Measurements from ENCODE around the gene CAPN7. TPM values are rescaled to one million over a fixed set of nuclear protein-coding genes. Genes with fewer than 3 reads are reported as not detected.

The CAPN7 gene
- total RNA-seq, 1 donor from 2014 or later = 37.9 TPM

- Mint-ChIP-seq H3K4me3 (no peak overlapping the region), H3K27ac (no peak overlapping the region), H3K4me1 (ENCODE audit: unreplicated experiment) (no peaks in the 10 kb centered on the region), H3K27me3 (no peaks in the 10 kb centered on the region), H3K36me3 (peaks cover 30% of the 10 kb centered on the region), H3K9me3 (no peaks in the 10 kb centered on the region)
- TF ChIP-seq, protein P1, sequence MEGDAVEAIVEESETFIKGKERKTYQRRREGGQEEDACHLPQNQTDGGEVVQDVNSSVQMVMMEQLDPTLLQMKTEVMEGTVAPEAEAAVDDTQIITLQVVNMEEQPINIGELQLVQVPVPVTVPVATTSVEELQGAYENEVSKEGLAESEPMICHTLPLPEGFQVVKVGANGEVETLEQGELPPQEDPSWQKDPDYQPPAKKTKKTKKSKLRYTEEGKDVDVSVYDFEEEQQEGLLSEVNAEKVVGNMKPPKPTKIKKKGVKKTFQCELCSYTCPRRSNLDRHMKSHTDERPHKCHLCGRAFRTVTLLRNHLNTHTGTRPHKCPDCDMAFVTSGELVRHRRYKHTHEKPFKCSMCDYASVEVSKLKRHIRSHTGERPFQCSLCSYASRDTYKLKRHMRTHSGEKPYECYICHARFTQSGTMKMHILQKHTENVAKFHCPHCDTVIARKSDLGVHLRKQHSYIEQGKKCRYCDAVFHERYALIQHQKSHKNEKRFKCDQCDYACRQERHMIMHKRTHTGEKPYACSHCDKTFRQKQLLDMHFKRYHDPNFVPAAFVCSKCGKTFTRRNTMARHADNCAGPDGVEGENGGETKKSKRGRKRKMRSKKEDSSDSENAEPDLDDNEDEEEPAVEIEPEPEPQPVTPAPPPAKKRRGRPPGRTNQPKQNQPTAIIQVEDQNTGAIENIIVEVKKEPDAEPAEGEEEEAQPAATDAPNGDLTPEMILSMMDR (conservative IDR thresholded peaks at IDR 0.05) = no peak
- DNase-seq (ENCODE audit: extremely low spot score, unreplicated experiment) = no peak
Observed at GRCh38 chr3:15255215-15255614, 49.2 kb downstream of the CAPN7 start.

DNA sequence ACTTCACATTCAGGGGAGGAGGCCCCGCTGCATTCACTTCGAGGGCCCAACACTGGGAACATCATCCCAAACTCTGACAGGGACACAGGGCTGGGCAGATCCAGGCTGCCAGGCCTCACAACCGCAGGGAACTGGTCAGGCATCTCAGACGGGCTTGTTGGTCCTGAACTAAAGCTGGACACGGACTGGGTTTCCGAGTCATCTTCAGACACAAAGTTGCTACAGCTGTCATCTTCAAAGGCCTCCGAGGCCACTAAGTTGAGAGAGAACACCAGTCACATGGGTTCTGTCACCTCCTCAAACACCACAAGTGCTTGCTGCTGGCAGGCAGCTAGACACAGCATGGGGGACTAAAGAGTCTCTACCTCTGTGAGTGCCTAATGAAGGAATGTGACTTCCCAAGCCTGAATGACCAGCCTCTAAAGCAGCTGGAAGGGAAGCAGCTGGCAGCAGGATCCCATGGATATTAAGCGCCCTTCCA is 50.9 kb downstream of the CAPN7 start:
- H3K36me3 Mint-ChIP-seq = peaks cover 38% of the 10 kb centered on the region
- H3K4me3 Mint-ChIP-seq = no peak overlapping the region
- H3K27ac Mint-ChIP-seq = no peak overlapping the region
- H3K27me3 Mint-ChIP-seq = no peaks in the 10 kb centered on the region
- DNase-seq (ENCODE audit: extremely low spot score, unreplicated experiment) = no peak
- TF ChIP-seq, protein P1 (conservative IDR thresholded peaks at IDR 0.05) = no peak
- H3K9me3 Mint-ChIP-seq = no peaks in the 10 kb centered on the region
- H3K4me1 Mint-ChIP-seq (ENCODE audit: unreplicated experiment) = no peaks in the 10 kb centered on the region

DNA sequence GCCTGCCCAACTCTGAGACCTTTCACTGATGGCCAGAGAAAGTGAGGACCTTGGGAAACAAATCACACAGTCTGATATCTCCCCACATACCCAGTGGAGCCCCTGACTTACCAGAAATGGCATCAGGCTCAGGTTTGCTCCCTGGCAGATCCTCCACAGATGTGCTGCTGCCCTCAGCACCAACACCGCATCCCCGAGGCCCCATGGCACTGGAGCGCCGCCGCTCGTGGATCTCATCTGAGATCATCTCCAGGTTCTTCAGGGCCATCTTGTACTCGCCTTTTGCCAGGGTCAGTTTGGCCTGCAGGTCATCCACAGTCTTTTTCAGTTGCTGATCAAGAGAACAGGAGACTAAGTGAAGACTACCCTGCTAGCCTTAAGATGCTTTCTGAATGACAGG is 52.7 kb downstream of the CAPN7 start:
- no peak overlapping the region for H3K27ac Mint-ChIP-seq
- H3K36me3 Mint-ChIP-seq = peaks cover 38% of the 10 kb centered on the region

DNA sequence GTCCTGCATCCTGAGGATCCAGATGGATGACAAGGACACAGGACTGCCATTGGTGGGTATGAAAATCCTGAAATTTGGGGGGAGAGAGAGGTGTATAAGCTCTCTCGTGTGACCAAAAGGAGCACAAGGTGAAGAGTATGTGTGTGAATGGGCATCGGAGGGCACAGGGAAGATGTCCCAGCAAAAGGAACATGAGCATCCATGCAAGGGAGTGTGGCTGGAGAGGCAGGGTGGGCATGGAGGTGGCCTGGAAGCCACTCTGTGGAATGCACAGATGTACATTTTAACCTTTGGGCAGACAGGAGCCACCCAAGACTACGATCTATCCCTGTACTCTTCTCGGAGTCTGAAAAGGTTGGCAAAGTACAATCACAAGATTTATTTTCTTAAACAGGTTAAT is 54.5 kb downstream of the CAPN7 start:
- peaks cover 37% of the 10 kb centered on the region for H3K36me3 Mint-ChIP-seq

More for the DNA sequence above, 52.7 kb downstream of the CAPN7 start:
- Mint-ChIP-seq H3K27me3 (no peaks in the 10 kb centered on the region), H3K4me1 (ENCODE audit: unreplicated experiment) (no peaks in the 10 kb centered on the region), H3K9me3 (no peaks in the 10 kb centered on the region), H3K4me3 (no peak overlapping the region)
- no peak for DNase-seq (ENCODE audit: extremely low spot score, unreplicated experiment)
- TF ChIP-seq, protein P1 (conservative IDR thresholded peaks at IDR 0.05) = no peak

GRCh38 chr3:15261274-15261673 is 55.2 kb downstream of the CAPN7 start:
- Mint-ChIP-seq H3K9me3 (no peaks in the 10 kb centered on the region), H3K36me3 (peaks cover 32% of the 10 kb centered on the region), H3K4me1 (ENCODE audit: unreplicated experiment) (no peaks in the 10 kb centered on the region), H3K27ac (peak overlapping the region; percentile 39), H3K4me3 (no peak overlapping the region), H3K27me3 (no peaks in the 10 kb centered on the region)
- no peak for DNase-seq (ENCODE audit: extremely low spot score, unreplicated experiment)
- TF ChIP-seq, protein P1 (conservative IDR thresholded peaks at IDR 0.05) = no peak

More for the DNA sequence above, 54.5 kb downstream of the CAPN7 start:
- TF ChIP-seq, protein P1 (conservative IDR thresholded peaks at IDR 0.05) = no peak
- no peak for DNase-seq (ENCODE audit: extremely low spot score, unreplicated experiment)
- Mint-ChIP-seq H3K27me3 (no peaks in the 10 kb centered on the region), H3K27ac (peak overlapping the region; percentile 36), H3K9me3 (no peaks in the 10 kb centered on the region), H3K4me1 (ENCODE audit: unreplicated experiment) (no peaks in the 10 kb centered on the region), H3K4me3 (no peak overlapping the region)

DNA sequence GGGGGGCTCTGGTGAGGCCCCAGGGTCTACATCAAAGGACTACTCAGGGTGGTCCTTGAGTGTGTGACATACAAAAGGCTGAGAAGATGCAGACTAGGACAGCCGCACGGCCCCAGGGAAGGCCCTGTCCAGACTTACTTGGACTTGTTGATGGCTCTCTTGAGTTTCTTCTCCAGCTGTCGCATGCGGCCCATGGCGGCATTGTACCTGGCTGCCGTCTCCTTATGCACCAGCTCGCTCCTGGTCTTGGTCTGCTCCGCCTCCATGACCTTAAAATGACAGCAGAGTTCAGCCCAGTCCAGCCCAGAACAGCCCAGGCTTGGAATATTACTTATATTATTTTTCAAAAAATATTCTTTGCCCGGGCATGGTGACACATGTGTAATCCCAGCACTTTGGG is 56.0 kb downstream of the CAPN7 start:
- no peaks in the 10 kb centered on the region for H3K4me1 Mint-ChIP-seq (ENCODE audit: unreplicated experiment)
- H3K27ac Mint-ChIP-seq = no peak overlapping the region
- no peaks in the 10 kb centered on the region for H3K27me3 Mint-ChIP-seq
- no peak for DNase-seq (ENCODE audit: extremely low spot score, unreplicated experiment)
- no peak overlapping the region for H3K4me3 Mint-ChIP-seq
- peaks cover 30% of the 10 kb centered on the region for H3K36me3 Mint-ChIP-seq
- no peaks in the 10 kb centered on the region for H3K9me3 Mint-ChIP-seq
- TF ChIP-seq, protein P1 (conservative IDR thresholded peaks at IDR 0.05) = no peak

All from type B pancreatic cell (in vitro differentiated cells).